GM18499 (cell line): Measurements from ENCODE around the gene CITED4.

Source experiments
- ATAC-seq: cut with Tn5 transposase; IDR thresholded peaks from one replicate; pipeline ENCODE4 v1.9.1; 2021; ENCODE audit warnings: moderate number of reproducible peaks; ENCODE audit not compliant: insufficient read depth, unreplicated experiment

The CITED4 gene

DNA sequence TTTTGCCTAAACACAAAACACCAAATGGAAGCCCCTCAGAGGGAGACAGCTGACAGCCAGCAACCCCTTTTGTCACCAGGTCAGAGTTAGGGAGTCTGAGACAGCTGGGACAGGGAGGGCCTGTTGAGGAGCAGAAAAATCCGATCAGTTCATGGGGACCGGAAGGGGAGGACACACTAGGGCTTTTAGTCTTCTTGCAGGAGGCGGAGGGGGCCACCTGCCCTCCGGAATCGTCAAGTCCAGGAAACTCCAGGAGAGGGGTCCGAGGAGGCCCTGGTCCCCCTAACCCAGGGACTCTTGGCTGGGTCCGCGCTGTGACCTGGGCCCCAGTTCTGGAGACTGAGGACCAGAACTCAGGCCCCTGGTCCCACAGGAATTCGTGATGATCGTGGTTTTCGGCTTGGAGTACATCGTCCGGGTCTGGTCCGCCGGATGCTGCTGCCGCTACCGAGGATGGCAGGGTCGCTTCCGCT is 44.3 kb downstream of the CITED4 start:
- ATAC-seq = no peak

GRCh38 chr1:40815420-40815819 is 46.7 kb downstream of the CITED4 start:
- ATAC-seq = no peak
